ENCODE results near the gene MRPS5.

GRCh38 chr2:95077861-95078603 lies 43.6 kb downstream of the MRPS5 start:
- TF ChIP-seq POLR2AphosphoS5 (IDR thresholded peaks at IDR 0.05; ENCODE audit: low read depth, low read length) = no peak
- no peak for TF ChIP-seq REST (IDR thresholded peaks at IDR 0.05; ENCODE audit: insufficient read depth in 1 of 2, low read depth in 2 of 2, low read length in 2 of 2)
- TF ChIP-seq SIN3A (IDR thresholded peaks at IDR 0.05; ENCODE audit: borderline replicate concordance, insufficient read depth, low read length) = no peak
